ENCODE measurements around the gene RNF207.
A peak's percentile ranks its signal among the peaks of the same experiment; 100 is the strongest.
"Not testable (repeated sequence)": the region's sequence is repeated elsewhere in the genome, so short reads cannot be mapped to it uniquely, and the experiment has no call there.

Gene RNF207

DNA sequence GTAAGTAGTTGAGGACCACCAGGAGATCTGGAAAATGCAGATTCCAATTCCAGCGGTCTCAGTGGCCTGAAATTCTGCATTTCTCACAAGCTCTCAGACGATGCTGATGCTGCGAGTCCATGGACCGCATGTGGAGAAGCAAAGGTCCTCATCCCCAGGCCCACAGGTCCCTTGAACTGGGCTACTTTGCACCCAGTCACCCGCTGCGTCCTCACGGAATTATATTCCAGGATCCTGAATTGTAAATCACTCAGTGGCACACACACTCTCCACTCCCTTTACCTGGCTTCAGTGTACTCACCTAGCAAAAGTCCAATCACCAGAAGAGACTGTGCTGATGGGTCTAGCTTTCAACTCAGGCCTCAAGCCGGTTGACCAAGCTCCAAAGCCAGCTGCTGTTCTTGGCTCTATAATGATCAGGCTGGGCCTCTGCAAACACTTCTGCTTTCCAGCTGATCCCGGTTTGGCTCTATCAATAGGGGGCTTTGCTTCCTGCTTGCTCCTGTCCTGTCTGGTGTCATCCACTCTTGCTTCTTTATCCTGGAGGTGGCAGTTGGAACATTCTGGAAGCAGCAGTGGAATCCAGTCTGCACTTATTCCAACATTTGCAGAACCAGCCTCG lies 5.6 kb upstream of the RNF207 start:
- DNase-seq (ENCODE audit: low read depth), result no peak

DNA sequence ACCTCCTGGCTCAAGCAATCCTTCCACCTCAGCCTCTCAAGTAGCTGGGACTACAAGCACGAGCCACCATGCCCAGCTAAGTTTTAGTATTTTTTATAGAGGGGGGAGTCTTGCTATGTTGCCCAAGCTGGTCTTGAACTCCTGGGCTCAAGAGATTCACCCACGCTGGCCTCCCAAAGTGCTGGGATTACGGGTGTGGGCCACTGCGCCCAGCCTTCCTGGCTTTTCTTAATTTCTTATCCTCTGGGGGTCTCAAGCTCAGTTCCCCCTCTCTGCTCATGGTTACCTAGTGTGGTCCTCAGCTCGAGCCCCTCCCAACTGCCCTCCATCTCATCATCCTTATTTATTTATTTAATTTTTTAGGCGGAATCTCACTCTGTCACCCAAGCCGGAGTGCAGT lies 3.7 kb upstream of the RNF207 start:
- DNase-seq (ENCODE audit: low read depth), result no peak

DNA sequence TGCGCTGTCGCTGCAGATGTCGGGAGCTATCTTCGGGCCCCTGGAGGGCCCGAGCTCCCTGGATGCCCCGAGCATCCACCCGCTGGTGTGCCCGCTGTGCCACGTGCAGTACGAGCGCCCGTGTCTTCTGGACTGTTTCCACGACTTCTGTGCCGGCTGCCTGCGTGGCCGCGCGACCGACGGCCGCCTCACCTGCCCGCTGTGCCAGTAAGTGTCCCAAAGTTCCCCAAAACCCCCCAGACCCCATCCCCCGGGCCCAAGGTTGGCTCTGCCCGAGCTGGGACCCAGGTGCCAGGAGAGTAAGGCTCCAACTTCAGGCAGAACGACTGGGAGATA lies 569 bp downstream of the RNF207 start:
- DNase-seq (ENCODE audit: low read depth), result no peak

DNA sequence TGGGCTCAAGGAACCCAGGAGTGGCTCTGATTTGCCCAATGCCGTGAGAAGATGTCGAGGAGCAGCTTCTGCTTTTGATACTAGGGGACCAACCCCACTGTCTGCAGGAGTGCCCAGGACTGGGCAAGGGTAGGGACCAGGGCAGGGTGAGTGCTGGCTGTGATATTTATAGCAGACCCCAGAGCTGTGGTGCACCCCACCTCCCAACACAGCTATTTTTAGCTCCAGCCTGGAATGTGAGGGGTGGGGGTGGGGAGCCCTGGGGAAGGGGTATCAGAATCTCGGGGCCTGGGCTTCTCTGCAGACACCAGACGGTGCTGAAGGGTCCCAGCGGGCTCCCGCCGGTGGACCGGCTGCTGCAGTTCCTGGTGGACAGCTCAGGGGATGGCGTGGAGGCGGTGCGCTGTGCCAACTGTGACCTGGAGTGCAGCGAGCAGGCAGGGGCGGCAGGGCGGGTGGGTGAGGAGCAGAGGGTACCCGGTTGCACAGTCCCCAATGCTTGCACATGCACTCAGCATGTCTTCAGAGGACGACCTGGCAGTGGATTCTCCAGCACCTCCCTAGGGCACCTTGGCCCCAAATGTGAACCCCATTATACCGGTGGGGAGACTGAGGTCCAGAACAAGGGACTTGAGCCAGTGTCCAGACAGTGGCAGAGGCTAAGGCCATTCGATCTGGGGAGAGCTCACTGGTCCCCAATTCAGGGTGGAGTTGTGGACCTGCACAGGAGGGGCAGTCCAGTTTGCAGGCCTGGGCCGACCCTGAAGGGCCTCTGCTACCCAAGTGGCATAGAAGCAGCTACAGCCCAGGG lies 1.4 kb downstream of the RNF207 start:
- no peak for DNase-seq (ENCODE audit: low read depth)

DNA sequence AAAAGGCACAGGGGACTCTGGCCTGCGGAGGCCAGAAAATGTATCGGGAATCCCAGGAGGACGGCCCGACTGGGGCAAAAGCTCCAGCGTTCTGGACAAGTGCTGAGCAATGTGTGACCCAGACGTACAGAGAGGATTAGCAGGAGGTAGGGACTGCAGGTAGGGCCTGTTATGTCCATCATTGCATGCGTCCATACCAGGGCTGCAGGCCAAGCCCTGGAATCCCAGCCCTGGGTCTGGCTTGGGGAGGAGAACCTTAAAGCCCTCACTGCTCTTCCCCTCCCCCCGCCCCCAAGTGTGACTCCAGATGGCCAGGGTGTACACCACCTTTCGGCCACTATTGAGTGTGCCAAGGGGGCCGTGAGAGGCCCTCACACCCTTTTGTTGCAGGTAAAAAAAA lies 2.0 kb downstream of the RNF207 start:
- DNase-seq (ENCODE audit: low read depth), result no peak

DNA sequence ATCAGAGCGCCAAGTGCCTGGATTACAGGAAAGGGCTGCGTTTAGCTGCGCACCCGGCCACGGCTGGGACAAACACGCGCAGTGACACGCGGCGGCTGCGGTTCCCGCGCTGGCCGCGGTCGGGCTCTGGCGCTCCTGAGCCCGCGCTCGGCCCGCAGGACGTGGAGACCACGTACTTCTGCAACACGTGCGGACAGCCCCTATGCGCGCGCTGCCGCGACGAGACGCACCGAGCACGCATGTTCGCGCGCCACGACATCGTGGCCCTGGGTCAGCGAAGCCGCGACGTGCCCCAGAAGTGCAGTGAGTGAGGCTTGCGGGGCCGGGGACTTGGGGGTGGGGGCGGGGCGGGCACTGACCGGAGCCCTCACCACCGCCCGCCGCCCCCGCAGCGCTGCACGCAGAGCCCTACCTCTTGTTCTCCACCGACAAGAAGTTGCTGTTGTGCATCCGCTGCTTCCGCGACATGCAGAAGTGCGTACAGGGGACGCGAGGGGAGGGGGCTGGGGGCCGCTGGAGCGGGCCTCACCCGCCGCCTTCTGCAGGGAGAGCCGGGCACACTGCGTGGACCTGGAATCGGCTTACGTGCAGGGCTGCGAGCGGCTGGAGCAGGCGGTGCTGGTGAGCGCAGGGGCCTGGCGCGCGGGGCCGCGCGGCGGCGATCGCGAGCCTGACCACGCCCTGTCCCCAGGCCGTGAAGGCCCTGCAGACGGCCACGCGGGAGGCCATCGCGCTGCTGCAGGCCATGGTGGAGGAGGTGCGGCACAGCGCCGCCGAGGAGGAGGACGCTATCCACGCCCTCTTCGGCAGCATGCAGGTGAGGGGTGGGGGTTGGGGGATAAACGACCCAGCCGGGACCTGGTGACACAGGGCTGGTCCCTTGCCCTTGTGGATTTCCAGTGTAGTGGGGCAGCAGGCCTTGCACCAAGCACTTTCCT lies 3.1 kb downstream of the RNF207 start:
- DNase-seq (ENCODE audit: low read depth), result no peak

DNA sequence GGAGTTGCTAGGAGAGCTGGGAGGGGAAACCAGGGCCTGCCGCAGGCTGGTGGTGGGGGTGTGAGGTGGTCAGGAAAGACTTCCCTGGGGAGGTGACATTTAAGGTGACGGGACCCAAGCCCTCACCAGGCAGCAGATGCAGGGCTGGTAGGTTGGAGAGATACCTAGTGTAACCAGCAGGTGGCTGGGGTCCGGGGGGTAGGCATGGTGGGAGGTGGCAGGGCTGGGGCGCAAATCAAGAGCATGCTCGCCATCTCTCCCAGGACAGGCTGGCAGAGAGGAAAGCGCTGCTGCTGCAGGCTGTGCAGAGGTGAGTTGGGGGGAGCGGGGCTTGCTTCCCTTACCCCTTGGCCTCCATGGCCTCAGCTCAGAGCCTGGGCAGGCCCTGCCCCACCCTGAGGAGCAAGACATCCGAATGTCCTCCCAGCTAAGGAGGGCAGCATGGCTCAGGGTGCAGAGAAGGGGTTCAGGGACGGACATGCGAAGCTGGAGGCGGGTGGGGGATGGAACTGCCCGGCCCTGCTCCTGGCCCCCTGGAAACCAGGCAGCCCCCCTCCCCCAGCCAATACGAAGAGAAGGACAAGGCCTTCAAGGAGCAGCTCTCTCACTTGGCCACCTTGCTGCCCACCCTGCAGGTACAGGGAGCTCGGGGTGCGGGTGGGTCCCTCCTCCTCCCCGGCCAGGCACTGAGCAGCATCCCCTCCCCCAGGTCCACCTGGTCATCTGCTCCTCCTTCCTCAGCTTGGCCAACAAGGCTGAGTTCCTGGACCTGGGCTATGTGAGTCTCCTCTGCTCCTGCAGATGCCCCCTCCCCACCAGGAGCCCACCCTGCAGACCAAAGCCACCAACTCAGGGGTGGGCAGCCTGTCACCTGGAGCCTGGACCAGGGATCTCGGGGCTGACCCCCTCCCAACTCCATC lies 4.0 kb downstream of the RNF207 start:
- DNase-seq (ENCODE audit: low read depth), result no peak

DNA sequence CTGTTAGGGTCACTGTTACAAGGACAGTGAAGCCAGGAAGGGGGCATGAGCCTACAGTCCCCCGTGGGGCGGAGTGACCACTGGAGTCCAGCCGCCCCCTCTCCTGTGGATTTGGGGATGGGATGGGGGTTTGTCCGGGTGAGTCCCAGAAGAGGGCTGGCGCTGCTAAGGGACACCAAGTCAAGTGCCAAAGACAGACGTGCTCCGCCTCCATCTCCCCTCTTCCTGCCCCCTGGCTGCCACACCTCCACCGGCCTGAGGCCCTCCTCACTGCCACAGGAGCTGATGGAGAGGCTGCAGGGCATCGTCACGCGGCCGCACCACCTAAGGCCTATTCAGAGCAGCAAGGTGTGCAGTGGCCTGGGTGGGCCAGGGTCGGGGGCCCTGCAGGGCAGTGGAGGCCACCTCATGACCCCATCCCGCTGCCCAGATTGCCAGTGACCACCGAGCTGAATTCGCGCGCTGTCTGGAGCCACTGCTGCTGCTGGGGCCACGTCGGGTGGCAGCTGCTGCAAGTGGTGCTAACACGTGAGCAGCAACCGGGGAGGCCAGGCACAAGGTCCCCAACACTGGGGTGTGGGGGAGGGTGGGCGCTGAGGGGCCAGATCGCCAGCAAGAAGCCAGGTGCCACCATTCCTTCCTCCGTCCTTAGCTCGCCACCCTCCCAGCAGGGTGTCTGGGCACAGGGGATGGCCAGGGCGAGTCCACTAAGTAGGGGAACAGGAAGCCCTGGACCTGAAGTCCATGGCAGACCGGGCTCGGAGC lies 4.9 kb downstream of the RNF207 start:
- no peak for DNase-seq (ENCODE audit: low read depth)

DNA sequence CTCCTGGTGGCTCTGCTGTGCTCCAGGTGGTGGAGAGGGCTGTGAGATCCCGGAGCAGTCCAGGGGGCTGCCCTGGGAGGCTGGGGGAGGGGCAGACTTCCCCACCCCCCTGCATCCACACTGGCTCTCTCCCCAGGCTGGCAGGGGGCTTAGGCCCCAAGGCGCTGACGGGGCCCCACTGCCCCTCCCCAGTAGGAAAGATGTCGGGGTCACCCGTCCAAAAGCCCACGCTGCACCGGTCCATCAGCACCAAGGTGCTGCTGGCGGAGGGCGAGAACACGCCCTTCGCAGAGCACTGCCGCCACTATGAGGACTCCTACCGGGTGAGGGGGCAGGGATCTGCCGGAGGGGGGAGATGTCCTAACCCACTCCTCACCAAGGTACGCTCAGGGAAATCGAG lies 5.8 kb downstream of the RNF207 start:
- DNase-seq (ENCODE audit: low read depth), result no peak

DNA sequence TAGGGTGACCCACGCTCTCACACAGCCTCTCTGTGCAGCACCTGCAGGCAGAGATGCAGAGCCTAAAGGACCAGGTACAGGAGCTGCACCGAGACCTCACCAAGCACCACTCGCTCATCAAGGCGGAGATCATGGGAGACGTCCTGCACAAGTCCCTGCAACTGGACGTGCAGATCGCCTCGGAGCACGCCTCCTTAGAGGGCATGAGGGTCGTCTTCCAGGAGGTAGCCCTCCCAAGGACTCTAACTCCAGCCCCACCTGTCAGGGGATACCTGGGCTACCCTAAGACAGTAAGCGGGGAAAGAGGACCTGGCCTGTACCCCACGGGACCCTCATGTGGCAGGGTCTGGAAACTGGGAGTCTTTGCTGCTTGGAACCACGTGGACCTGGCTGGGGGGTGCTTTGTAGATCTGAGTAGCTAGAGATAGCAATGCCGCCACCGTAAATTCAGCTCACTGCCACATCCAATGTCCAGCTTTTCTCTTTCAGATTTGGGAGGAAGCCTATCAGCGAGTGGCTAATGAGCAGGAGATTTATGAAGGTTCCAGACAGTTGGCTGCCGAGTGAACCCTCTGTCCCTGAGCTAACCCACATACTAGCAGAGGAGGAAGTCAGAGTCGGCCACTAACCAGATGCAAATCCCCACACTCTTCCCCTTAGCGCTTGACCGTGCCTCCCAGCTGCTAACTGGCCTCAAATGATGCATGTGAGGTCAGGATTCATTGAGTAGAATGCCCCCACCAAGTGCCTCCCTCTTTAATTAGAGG lies 6.5 kb downstream of the RNF207 start:
- no peak for DNase-seq (ENCODE audit: low read depth)

DNA sequence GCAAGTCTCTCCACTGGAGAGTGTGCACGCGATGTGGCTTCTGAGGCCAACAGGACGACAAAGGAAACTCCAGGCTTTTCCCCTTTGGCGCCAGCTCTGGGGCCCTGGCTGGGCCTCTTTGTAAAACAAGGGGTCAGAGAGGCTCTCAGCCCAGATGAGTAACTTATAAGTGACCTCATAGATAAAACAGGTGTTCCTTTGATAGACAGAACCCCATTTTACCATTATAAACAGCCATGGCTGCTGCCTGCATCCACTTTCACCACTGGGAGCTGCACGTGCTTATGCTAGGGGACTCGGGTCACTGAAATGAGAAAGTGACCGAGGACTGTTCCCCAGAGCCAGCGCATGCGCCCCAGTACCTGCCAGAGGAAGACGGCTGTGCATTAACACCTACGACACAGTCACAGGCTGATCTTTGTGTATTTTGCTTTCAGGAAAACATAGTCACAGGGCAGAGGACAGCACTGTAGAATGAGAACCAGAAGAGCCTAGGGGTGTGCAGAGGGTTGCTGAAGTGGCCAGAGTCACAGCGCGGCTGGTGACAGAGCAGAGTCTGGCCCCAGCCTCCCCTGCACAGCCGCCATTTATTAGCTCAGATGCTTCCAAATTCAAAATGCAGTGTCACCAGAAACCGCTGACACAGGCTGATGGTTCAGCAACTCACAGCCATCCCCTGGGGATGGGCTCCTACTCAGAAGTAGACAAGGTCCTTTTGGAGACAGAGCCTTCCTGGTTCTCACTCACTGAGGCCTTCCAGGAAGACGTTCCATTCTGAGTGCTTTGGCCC lies 12.7 kb downstream of the RNF207 start:
- no peak for DNase-seq (ENCODE audit: low read depth)

DNA sequence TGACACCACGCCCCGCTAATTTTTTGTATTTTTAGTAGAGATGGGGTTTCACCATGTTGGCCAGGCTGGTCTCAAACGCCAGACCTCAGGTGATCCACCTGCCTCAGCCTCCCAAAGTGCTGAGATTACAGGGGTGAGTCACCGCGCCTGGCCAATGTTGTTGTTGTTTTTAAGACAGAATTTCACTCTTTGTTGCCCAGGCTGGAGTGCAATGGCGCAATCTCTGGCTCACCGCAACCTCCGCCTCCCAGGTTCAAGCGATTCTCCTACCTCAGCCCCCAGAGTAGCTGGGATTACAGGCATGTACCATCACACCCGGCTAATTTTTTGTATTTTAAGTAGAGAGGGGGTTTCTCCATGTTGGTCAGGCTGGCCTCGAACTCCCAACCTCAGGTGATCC lies 13.7 kb downstream of the RNF207 start:
- DNase-seq (ENCODE audit: low read depth), result not testable (repeated sequence)

DNA sequence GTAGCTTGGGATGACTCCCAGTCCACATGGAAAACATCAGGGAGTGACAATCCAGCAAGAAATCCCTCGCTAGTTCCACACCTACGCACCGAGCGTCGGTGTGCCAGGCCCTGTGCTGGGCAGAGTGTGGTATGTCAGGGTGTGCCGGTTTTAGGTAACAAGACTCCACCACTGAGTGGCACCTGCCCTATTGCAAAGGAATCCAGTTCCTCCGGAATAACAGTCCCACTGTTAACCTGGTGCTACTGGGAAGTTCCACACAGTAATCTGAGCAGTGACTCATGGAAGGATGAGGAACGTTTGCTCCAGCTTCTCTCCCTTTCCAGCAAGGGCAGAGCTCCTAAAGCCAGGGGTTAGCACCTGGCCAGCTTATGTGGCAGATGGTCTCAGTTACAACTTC lies 14.3 kb downstream of the RNF207 start:
- DNase-seq (ENCODE audit: low read depth), result no peak

DNA sequence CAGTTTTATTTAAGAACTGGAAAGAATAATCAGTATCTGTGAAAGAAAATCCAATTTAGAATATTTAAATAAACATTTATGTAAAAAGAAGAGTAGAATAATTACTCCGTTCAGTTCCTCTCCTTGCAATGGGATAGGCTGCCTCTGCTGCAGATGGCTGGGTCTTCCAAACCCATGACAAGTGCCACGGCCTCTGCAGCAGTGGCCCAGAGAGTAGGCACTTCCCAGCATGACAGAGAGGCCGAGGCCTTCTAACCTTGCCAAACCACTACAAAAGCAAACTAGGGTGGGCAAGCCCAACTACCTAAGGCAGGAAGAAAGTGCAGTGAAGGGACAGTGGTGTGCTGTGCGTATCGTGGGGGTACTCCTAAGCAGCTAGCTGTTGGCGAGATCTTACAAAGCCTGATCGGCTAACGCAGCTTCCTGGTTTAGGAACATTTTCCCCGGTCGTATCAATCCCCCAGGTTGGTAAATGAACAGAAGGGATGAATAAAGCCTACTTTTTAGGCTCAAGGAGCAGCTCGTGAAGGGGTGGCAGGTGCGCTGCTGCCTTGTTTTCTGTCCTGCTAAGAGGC lies 15.4 kb downstream of the RNF207 start:
- DNase-seq (ENCODE audit: low read depth), result no peak

DNA sequence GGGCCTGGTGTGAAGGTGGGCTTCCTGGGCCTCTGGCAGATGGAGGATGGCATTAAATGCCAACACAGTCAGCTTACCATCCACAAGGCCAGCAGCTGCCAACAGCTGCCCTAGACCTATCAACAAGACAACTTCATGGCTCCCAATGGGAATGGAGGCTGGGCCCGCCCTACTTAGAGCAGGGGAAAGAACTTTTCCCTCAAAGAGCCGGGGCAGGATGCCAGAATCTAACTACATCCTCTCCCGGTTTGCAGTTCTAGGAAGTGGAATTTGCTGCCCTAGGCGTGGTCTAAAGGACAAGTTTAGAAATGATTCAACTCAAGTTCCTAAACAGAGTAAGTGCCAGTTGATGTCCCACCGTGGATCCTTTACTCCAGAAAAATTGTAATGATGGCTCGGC lies 16.7 kb downstream of the RNF207 start:
- DNase-seq (ENCODE audit: low read depth), result peak; percentile 67

DNA sequence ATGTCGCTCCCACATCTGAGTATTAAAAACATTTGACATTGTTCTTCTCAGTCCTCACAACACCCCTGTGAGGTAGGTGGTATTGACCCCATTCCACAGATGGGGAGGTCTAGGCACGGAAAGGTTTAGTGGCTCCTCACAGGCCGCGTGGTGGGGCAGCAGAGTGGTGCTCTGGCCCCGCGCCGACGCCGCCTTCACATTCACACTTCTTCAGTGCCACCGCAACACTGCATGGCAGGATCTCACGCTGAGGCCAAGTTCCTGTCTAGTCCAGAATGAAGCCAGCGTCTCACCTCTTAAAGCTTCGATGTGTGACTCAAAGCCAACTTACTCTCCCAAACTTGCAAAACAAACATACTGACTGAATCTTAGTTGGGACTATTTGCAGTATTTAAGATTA lies 17.7 kb downstream of the RNF207 start:
- no peak for DNase-seq (ENCODE audit: low read depth)

DNA sequence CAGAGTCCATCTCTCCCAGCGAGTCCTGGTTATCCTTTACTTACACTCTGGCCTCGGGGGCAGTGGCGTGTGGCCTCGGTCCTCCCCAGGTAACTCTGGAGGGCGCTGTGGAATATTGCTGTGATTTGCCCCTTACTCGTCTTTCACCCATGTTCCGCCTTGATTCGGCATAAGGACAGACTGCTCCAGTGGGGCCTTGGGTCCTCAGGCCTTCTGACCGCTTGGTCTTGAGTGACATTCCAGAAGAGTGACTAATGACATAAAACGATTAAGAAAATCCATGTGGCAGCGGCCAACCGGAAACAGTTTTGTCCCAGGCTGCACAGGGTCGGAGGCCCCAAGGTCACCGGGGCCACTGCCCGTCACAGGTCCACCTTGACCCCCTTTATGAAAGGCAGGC lies 18.8 kb downstream of the RNF207 start:
- DNase-seq (ENCODE audit: low read depth), result no peak

DNA sequence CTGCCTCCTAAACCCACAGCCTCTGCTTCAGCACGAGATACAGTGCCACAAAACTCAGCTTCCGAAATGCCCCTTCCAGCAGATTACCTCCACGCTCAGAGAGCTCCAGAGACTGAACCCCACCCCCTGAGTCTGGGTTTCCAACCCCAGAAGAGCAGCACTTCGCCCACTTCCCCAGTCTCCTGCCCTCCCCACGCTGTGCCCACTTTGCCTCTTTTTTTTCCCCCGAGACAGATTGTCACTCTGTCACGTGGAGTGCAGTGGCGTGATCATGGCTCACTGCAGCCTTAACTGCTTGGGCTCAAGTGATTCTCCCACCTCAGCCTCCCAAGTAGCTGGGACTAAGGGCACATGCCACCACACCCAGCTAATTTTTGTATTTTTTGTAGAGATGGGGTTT lies 19.7 kb downstream of the RNF207 start:
- DNase-seq (ENCODE audit: low read depth), result no peak

DNA sequence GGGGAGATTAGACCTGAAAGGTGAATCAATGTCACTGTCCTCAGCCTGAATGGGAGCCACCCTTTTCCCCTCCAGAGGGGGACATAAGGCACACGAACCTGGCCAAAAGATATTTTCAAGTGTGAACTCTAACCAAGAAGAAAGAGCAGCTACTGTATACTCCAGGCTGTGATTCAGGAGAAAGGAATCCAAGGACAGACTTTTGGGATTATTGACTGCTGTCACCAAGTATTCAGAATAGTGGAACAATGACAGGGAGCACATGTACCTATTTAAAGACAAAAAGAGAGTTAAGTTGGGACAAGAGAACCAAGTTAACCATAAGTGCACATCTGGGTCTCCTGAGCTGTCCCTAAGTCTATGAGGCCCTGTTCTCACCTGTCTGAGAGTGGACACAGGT lies 27.5 kb downstream of the RNF207 start:
- DNase-seq (ENCODE audit: low read depth), result no peak

Measured in stromal cell of bone marrow (primary cell).